ENCODE results near the gene LRRC32. TPM values are rescaled to one million over a fixed set of nuclear protein-coding genes. Genes with fewer than 3 reads are reported as not detected.

LRRC32 gene
- polyA plus RNA-seq (not detected in 2 replicates), polyA minus RNA-seq (not detected in 2 replicates)

DNA sequence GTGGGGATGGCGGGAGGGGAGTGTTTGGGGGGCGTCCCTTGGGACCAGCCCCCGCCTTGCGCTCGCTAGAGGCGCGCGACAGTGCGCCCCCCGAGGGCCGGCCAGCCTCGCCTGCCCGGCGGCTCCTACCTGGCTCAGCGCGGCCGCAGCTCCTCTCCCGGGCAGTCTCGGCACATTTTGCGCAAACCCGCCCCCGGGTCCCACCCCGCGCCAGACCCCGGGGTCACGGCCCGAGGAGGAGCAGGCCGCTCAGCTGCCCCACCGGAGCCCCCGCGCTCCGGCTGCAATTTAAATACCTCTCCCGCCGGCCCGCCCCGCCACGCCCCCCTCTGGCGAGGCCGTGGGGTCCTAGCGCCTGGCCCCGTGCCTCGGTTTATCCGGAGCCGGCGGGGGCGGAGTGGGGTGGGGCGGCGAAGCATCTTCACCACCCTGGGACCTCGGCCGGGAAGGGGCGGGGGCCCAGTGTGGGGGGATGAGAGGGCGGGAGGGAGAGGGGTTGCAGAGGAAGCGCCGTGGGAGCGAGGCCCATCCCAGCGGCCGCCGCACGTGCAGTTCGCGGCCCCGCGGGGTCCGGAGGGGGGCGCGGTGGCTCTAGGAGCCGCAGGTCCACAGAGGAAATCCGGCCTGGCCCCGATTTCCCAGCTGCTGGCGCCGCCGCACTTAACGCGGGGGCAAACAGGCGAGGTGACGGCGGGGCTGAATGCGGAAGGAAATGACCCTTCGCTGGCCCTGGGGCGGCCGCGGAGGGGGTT, at the start of gene LRRC32:
TSS of gene LRRC32 (minus strand) at position 263 of the 752 bp plus-strand sequence. CDS start 4,793 bp downstream, outside the sequence.
- Histone ChIP-seq H4K20me1 (ENCODE audit: insufficient read depth) (no peaks in the 10 kb centered on the region), H3K9ac (ENCODE audit: low read length) (peak within 1 kb of the TSS; percentile 23), H3K36me3 (ENCODE audit: insufficient read depth, low read length) (no peaks in the 10 kb centered on the region), H2AFZ (ENCODE audit: low read depth, low read length) (no peak within 1 kb of the TSS), H3K79me2 (replicated peaks; ENCODE audit: insufficient read depth, low read length) (no peaks in the 10 kb centered on the region), H3F3A (ENCODE audit: insufficient read depth, low read length, poor library complexity, severe bottlenecking) (no peaks in the 10 kb centered on the region), H3K9me3 (ENCODE audit: low read length) (no peaks in the 10 kb centered on the region), H3K27me3 (ENCODE audit: insufficient read depth, low read depth, low read length) (peaks cover 25% of the 10 kb centered on the region), H3K27ac (ENCODE audit: low read length) (no peak within 1 kb of the TSS), H3K4me3 (ENCODE audit: low read length) (peak within 1 kb of the TSS; percentile 68), H3K4me2 (ENCODE audit: low read length) (no peak within 1 kb of the TSS), H3K9me2 (ENCODE audit: insufficient read depth, low read length) (no peaks in the 10 kb centered on the region)
- TF ChIP-seq SMC3 (conservative IDR thresholded peaks at IDR 0.05; ENCODE audit: poor library complexity), result no peak

- H3K36me3 ChIP-seq (ENCODE audit: insufficient read depth, low read length), result no peaks in the 10 kb centered on the region
- H3K4me3 ChIP-seq (ENCODE audit: low read length), result no peak overlapping the region
- no peaks in the 10 kb centered on the region for H3K9me2 ChIP-seq (ENCODE audit: insufficient read depth, low read length)
- no peaks in the 10 kb centered on the region for H4K20me1 ChIP-seq (ENCODE audit: insufficient read depth)
- H3K9ac ChIP-seq (ENCODE audit: low read length), result no peak overlapping the region
- H3K9me3 ChIP-seq (ENCODE audit: low read length), result no peaks in the 10 kb centered on the region
- no peak for TF ChIP-seq REST (IDR thresholded peaks at IDR 0.05; ENCODE audit: borderline replicate concordance)
- no peak for TF ChIP-seq POLR2AphosphoS5 (IDR thresholded peaks at IDR 0.05)
- no peak for TF ChIP-seq EP300 (conservative IDR thresholded peaks at IDR 0.05; ENCODE audit: poor library complexity, severe bottlenecking)
- TF ChIP-seq CTCF (IDR thresholded peaks at IDR 0.05; ENCODE audit: poor library complexity, severe bottlenecking), result no peak
- TF ChIP-seq MXI1 (conservative IDR thresholded peaks at IDR 0.05; ENCODE audit: poor library complexity, severe bottlenecking), result no peak
- TF ChIP-seq TAF1 (IDR thresholded peaks at IDR 0.05; ENCODE audit: low read depth), result no peak
- TF ChIP-seq EZH2 (IDR thresholded peaks at IDR 0.05; ENCODE audit: borderline replicate concordance, insufficient read depth, low read length, poor library complexity, severe bottlenecking), result no peak
- TF ChIP-seq RAD21 (conservative IDR thresholded peaks at IDR 0.05), result no peak
- no peak for TF ChIP-seq SMC3 (conservative IDR thresholded peaks at IDR 0.05; ENCODE audit: poor library complexity)
- H3K27ac ChIP-seq (ENCODE audit: low read length), result no peak overlapping the region
- H3F3A ChIP-seq (ENCODE audit: insufficient read depth, low read length, poor library complexity, severe bottlenecking), result no peaks in the 10 kb centered on the region
- no peaks in the 10 kb centered on the region for H3K79me2 ChIP-seq (replicated peaks; ENCODE audit: insufficient read depth, low read length)
- H3K27me3 ChIP-seq (ENCODE audit: insufficient read depth, low read depth, low read length), result no peaks in the 10 kb centered on the region
- no peak overlapping the region for H3K4me2 ChIP-seq (ENCODE audit: low read length)
- H2AFZ ChIP-seq (ENCODE audit: low read depth, low read length), result no peak overlapping the region
Observed at GRCh38 chr11:76719686-76720085, 49.1 kb upstream of the LRRC32 start.

Data from neural cell (in vitro differentiated cells).